Fibroblast of lung (primary cell): Measurements from ENCODE around the gene DDA1.

Source experiments
- CTCF ChIP-seq, 2 donors: IDR thresholded peaks in 1 of 2; conservative IDR thresholded peaks in 1 of 2; 1 replicate in 1 of 2; 2 replicates in 1 of 2; pipeline ENCODE4 v1.5.1; 2011 to 2012; ENCODE audit warnings: low read length in 2 of 2, control low read depth in 1 of 2, inconsistent platforms in 1 of 2, low read depth in 1 of 2, mild to moderate bottlenecking in 1 of 2
- EZH2 ChIP-seq: IDR thresholded peaks from 2 replicates; pipeline ENCODE4 v1.5.1; 2012; ENCODE audit warnings: low read length, control low read depth, mild to moderate bottlenecking; ENCODE audit errors: missing control alignments

GRCh38 chr19:17305216-17305516 lies 4.2 kb upstream of the DDA1 start:
- TF ChIP-seq CTCF (conservative IDR thresholded peaks at IDR 0.05 in 1 of 2, IDR thresholded peaks at IDR 0.05 in 1 of 2; ENCODE audit: low read depth in 1 of 2, low read length in 2 of 2) (no peak), EZH2 (no peak)
